GM11168 (cell line): ENCODE data around the gene TRIO.

Source experiments
- in situ Hi-C: fragments of 300-500 bp; cut with MboI; formaldehyde crosslinking; loops from one replicate; pipeline ENCODE4 v1.12.0; 2022; ENCODE audit warnings: low sequenced_read_pairs; ENCODE audit not compliant: unreplicated experiment

The TRIO gene

GRCh38 chr5:14299666-14300065 is 156.5 kb downstream of the TRIO start:
- in situ Hi-C loops, result no loop called here

GRCh38 chr5:14301186-14301585 is 158.0 kb downstream of the TRIO start:
- in situ Hi-C loops, result no loop called here

- in situ Hi-C loops, result no loop called here
Observed at GRCh38 chr5:14302330-14302729, 159.2 kb downstream of the TRIO start.

GRCh38 chr5:14305045-14305444 is 161.9 kb downstream of the TRIO start:
- in situ Hi-C loops, result no loop called here

- in situ Hi-C loops, result no loop called here
Observed at GRCh38 chr5:14306329-14306815, 163.2 kb downstream of the TRIO start.

- in situ Hi-C loops, result no loop called here
Observed at GRCh38 chr5:14308384-14309154, 165.4 kb downstream of the TRIO start.

- in situ Hi-C loops, result no loop called here
Observed at GRCh38 chr5:14309199-14309598, 166.1 kb downstream of the TRIO start.

- in situ Hi-C loops, result no loop called here
Observed at GRCh38 chr5:14309878-14310531, 166.9 kb downstream of the TRIO start.

- in situ Hi-C loops, result no loop called here
Observed at GRCh38 chr5:14310901-14311300, 167.8 kb downstream of the TRIO start.

- in situ Hi-C loops, result no loop called here
Observed at GRCh38 chr5:14313986-14314690, 171.0 kb downstream of the TRIO start.

GRCh38 chr5:14316471-14316870 is 173.3 kb downstream of the TRIO start:
- in situ Hi-C loops, result no loop called here

- in situ Hi-C loops, result no loop called here
Observed at GRCh38 chr5:14319102-14319501, 176.0 kb downstream of the TRIO start.

- in situ Hi-C loops, result no loop called here
Observed at GRCh38 chr5:14321936-14322335, 178.8 kb downstream of the TRIO start.

GRCh38 chr5:14322437-14323187 is 179.5 kb downstream of the TRIO start:
- in situ Hi-C loops, result no loop called here

GRCh38 chr5:14323466-14323865 is 180.3 kb downstream of the TRIO start:
- in situ Hi-C loops, result no loop called here

- in situ Hi-C loops, result no loop called here
Observed at GRCh38 chr5:14325369-14325768, 182.2 kb downstream of the TRIO start.

GRCh38 chr5:14326035-14326903 is 183.1 kb downstream of the TRIO start:
- in situ Hi-C loops, result no loop called here

- in situ Hi-C loops, result no loop called here
Observed at GRCh38 chr5:14327624-14328023, 184.5 kb downstream of the TRIO start.

- in situ Hi-C loops, result no loop called here
Observed at GRCh38 chr5:14328144-14328543, 185.0 kb downstream of the TRIO start.
